GM21526 (cell line): Measurements from ENCODE around the gene BCKDHA.
"Not testable (repeated sequence)": the region's sequence is repeated elsewhere in the genome, so short reads cannot be mapped to it uniquely, and the experiment has no call there.

Source experiments
- ATAC-seq: cut with Tn5 transposase; IDR thresholded peaks from one replicate; pipeline ENCODE4 v1.9.1; 2021; ENCODE audit warnings: moderate library complexity; ENCODE audit not compliant: unreplicated experiment, low FRiP score

Gene BCKDHA

DNA sequence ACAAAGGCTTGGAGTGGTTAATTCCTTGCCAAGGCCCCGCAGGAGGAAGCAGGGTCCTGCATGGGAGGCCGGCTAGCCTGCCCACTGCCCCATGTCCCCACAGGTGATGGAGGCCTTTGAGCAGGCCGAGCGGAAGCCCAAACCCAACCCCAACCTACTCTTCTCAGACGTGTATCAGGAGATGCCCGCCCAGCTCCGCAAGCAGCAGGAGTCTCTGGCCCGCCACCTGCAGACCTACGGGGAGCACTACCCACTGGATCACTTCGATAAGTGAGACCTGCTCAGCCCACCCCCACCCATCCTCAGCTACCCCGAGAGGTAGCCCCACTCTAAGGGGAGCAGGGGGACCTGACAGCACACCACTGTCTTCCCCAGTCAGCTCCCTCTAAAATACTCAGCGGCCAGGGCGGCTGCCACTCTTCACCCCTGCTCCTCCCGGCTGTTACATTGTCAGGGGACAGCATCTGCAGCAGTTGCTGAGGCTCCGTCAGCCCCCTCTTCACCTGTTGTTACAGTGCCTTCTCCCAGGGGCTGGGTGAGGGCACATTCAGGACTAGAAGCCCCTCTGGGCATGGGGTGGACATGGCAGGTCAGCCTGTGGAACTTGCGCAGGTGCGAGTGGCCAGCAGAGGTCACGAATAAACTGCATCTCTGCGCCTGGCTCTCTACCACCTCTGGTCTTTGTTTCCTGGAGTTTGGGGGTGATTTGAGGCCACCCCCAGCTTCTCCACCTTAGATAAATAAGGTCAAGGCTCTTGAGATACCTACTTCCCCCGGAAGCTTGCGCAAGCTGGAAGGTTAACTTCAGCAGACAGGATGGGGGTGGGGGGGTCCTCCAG lies 26.9 kb downstream of the BCKDHA start:
- no peak for ATAC-seq

DNA sequence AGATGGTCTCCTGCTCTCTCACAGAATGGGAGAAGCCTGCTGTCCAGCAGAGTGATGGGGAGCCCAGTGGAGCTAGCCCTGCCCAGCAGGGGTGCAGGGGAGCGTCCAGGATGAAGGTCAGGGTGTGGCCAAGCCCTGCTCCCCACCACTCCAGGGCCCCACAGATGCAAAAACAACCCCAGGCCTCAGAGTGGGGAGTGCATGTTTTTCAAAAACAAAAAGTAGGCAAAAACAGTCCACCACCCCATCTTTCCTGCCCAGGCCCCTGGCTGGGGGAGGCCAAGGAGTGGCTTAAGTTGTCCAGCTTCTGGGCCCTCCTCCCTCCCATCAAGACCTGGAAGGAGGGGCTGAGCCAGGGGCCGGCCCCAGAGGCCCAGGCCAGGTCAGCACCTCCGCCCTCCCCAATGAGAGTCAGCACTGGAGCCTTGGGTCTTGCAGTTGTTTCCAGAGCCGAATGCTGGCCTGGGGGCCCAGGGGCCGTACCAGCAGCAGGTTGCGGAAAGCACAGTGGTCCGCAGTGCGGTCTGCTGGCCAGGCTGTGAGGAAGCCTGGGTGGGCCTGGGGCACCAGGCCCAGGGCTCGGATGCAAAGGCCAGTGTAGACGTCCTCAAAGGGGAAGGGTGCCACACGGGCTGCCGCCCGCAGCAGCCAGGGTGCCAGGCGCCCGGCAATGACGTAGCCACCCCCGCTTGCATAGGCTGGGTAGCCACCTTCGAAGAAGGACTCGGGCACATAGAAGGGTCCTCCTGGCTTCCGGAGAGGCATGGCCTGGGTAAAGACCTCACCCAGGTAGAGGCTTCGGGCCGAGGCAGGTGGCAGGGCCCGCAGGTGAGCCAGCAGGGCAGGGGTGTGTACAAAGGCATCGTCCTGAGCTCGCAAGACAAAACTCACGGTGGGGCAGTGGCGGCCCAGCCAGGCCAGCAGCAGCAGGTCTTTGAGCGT lies 27.8 kb downstream of the BCKDHA start:
- no peak for ATAC-seq

DNA sequence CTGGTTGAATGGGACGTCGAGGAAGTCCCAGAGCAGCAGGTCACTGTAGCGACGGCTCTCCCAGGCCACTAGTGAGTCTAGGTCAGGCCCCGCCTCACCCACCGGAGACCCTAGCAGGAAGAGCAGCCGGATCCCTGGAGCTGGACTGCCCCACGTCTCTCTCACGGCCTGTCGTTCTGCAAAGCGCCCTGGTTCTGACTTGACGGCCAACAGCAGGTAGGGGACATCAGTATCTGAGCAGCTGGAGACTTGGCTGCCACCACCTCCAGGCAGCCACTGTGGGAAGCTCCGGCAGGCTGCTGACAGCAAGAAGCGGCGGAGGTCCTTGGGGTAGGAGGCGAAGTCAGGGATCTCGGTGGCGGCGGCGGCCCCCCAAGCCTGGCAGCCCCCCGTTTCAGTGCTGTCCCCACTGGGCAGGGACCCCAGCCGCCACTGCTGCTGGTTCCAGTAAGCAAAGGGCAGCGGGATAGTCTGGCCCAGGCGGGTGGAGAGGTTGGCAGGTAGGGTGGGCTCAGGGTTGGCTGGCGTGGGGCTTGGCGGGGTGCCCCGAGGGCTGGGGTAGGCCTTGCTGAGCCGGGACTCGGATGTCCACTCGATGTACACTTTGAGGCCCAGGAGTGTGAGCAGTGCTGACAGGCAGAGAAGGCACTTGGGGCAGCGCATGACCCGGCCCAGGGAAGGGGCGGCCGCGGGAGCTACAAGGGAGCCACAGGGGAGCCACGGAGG lies 28.7 kb downstream of the BCKDHA start:
- no peak for ATAC-seq

- no peak for ATAC-seq
Measured at GRCh38 chr19:41426952-41427646, 29.5 kb downstream of the BCKDHA start, which contains the start of gene B3GNT8. Gene B3GNT8, minus strand, starts transcription at chr19:41427374. Its CDS starts 596 bp downstream, at chr19:41426778.

DNA sequence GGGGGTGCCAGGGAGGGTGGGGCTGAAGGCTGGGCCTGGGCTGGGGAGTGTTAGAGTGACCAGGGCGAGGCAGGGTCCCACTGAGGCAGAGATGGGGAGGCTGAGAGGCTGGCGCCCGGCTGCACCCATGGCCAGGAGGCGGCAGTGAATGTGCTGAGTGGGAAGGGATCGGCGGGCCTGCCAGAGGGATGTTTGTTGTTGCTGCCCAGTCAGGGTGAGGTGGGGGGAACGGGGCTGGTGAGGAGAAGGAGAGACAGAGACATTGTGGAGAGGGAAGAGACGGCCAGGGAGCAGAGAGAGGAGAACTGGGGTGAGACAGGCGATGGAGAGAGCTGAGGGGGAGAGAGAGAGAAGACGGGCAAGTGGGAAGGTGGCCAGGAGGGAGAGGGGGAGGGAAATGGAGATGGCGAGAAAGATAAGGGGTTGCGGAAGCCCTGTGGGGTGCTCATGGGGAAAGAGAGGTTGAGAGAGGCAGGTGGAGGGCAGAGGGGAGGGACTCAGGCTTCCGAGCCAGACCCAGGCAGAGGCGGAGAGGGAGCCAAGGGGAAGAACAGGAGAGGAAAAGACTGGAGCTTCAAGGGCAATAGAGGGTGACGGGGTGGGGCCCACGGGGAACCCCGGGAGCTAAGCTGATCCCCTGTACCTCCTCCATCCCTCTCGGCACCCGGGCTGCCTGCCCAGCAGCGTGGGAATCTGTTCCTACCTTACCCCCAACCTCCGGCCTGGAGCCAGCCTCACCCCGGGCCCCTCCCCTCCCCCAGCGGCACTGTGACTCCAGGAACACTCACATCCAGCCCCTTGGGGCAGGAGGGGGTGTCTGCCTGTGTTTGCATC lies 30.2 kb downstream of the BCKDHA start:
- no peak for ATAC-seq

DNA sequence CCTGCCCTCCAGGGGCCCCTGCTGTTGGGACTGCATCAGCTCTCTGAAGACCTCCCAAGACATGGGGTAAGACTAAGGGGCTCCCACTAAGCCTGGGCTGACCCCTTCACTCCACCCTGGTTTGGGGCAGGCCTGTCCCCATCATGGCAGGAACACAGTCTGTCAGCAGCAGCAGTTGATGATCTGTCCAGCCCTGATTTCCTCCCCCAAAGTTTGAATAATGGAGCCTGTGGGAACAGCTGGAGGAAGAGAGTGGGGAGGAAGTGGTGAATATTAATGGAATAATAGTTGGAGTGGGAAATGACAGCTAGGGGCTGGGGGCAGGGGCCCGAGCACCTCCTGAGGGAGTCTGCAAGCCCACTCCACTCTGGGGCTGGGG lies 30.9 kb downstream of the BCKDHA start:
- no peak for ATAC-seq

DNA sequence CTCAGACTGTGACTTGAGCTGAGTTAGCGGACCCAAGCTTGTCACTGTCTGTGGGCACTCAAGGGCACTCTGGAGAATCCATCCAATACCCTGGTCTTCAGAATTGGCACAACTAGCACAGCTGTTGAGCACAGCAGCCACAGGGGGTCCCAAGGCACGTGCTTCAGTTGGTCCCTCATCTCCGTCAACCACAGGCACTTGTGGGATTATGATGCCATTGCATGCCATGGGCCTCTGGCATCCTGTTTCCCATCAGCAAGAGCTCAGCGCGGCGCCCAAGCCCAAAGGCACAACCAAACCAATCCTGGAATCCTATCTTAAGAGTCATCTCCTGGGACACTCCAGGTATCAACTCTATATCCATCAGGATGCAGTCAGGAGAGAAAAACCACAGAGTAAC lies 33.3 kb downstream of the BCKDHA start:
- ATAC-seq = no peak

- ATAC-seq = no peak
Measured at GRCh38 chr19:41431426-41432386, 34.1 kb downstream of the BCKDHA start.

- no peak for ATAC-seq
Measured at GRCh38 chr19:41433171-41433570, 35.6 kb downstream of the BCKDHA start.

DNA sequence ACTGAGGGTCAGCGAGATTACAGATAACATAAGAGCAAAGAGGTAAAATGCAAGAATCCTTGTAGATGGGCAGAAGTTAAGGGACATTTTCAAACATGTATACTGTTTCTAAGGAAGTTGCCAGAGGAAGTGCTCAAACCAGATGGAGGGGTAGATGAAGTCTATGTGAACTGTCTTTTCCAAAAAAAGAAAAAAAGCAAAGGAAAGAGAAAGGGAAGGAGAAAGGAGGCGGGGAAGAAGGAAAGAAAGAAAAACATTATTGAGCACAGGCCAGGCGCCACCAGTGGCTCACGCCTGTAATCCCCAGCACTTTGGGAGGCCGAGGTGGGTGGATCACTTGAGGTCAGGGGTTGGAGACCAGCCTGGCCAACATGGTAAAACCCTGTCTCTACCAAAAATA lies 36.8 kb downstream of the BCKDHA start:
- no peak for ATAC-seq

DNA sequence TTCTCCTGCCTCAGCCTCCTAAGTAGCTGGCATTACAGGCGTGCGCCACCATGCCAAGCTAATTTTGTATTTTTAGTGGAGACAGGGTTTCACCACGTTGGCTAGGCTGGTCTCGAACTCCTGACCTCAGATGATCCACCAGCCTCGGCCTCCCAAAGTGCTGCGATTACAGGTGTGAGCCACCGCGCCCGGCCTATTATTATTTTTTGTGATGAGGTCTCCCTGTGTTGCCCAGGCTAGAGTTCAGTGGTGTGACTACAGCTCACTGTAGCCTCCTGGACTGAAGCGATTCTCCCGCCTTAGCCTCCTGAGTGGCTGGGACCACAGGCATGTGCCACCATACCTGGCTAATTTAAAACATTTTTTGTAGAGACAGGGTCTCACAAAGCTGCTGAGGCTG lies 37.8 kb downstream of the BCKDHA start:
- not testable (repeated sequence) for ATAC-seq

DNA sequence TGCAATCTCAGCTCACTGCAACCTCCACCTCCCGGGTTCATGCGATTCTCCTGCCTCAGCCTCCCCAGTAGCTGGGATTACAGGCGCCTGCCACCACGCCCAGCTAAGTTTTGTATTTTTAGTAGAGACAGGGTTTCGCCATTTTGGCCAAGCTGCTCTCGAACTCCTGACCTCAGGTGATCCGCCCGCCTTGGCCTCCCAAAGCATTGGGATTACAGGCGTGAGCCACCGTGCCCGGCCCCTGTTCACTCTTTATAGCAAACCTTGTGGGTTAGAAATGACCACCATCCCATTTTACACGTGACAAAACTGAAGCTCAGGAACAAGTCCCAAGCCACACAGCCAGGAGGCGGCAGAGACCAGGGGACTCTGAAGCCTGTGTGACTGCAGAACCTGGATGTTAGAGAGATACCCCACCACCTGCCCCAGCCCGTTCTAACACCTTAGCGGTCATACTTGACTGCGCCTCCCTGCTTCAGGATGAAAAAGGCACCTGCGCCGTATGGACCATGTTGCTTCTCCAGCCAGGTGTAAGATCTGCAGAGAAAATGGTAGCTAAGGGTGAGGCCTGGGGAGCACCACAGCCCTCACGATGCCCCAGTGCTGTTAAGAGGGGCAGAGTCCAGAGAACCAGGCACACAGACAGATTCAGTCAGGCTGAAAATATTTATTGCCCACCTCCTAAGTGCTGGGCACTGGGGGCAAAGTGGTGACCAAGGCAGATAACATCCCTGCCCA lies 38.5 kb downstream of the BCKDHA start:
- ATAC-seq = no peak

DNA sequence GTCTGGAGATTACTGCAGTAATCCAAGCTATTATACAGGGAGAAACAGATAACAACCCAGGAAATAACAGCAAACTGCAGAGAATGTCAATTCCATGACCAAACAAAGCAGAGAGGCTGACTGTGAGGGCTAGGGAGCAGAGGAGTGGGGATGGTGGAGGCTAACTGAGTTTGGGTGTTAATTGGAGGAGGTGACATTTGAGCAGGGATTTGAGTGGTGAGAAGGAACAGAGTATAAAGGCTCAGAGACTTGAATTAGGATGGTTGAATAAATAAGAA lies 39.0 kb downstream of the BCKDHA start:
- no peak for ATAC-seq

GRCh38 chr19:41437944-41438574 lies 40.4 kb downstream of the BCKDHA start:
- ATAC-seq = no peak

GRCh38 chr19:41439441-41440222 lies 42.0 kb downstream of the BCKDHA start, which contains the start of gene DMAC2:
Gene DMAC2, minus strand, starts transcription at chr19:41439912. Its CDS starts 13 bp downstream, at chr19:41439899.
- peak; percentile 82 for ATAC-seq

DNA sequence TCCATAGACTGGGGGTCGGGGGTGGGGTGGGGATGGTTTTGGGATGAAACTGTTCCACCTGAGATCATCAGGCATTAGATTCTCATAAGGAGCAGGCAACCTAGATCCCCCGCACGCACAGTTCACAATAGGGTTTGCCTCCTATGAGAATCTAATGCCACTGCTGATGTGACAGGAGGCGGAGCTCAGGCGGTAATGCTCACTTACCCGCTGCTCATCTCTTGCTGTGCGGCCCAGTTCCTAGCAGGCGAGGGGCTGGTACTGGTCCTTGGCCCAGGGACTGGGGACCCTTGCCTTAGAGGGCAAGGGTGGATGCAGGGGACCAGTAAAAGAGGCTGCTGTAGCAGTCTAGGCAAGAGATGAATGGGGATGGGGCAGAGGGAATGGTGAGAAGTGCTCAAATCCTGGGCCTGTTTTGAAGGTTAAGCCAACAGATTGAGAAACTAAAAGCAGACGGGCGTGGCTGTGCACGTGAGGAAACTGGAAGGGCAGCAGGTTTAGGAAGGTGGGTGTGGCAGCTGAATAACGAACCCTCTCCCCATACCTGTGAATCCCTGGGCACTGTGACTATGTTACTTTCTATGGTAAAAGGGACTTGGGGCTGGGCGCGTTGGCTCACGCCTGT lies 43.8 kb downstream of the BCKDHA start:
- ATAC-seq = no peak
